Astrocyte (in vitro differentiated cells and primary cell): Measurements from ENCODE around the gene PLD4. TPM values are rescaled to one million over a fixed set of nuclear protein-coding genes. Genes with fewer than 3 reads are reported as not detected.
A peak's percentile ranks its signal among the peaks of the same experiment; 100 is the strongest.

Source experiments
- DNase-seq: peaks from one replicate; pipeline ENCODE4 v3.0.0-alpha.2; 2010; ENCODE audit warnings: low read depth
- FAIRE-seq: peaks from 2 replicates; lab custom pipeline; 2011; peaks lifted over from hg19 to GRCh38; lab: Jason Lieb, UNC
- H2AFZ ChIP-seq: 2 replicates; pipeline ENCODE4 v1.6.0; 2012; ENCODE audit warnings: low read depth, low read length, inconsistent platforms
- H3K27ac ChIP-seq: 2 replicates; pipeline ENCODE4 v1.5.1; 2011; ENCODE audit warnings: low read depth, low read length, inconsistent platforms
- H3K27me3 ChIP-seq: 2 replicates; pipeline ENCODE4 v1.6.0; 2011; ENCODE audit warnings: low read length, inconsistent platforms; ENCODE audit not compliant: insufficient read depth
- H3K36me3 ChIP-seq: 2 replicates; pipeline ENCODE4 v1.5.1; 2011; ENCODE audit warnings: low read length, inconsistent platforms; ENCODE audit not compliant: insufficient read depth
- H3K4me1 ChIP-seq: 2 replicates; pipeline ENCODE4 v1.5.1; 2011; ENCODE audit warnings: low read length, inconsistent platforms; ENCODE audit not compliant: insufficient read depth
- H3K4me2 ChIP-seq: 2 replicates; pipeline ENCODE4 v1.6.0; 2012; ENCODE audit warnings: low read length, inconsistent platforms
- H3K4me3 ChIP-seq: 2 replicates; pipeline ENCODE4 v1.5.1; 2011; ENCODE audit warnings: low read depth, mild to moderate bottlenecking, low read length, inconsistent platforms; ENCODE audit not compliant: insufficient read depth
- H3K79me2 ChIP-seq: 2 replicates; pipeline ENCODE4 v1.6.0; 2012; ENCODE audit warnings: mild to moderate bottlenecking, low read length, inconsistent platforms; ENCODE audit not compliant: insufficient read depth
- H3K9ac ChIP-seq: 2 replicates; pipeline ENCODE4 v1.6.0; 2012; ENCODE audit warnings: mild to moderate bottlenecking, low read length, inconsistent platforms
- H3K9me3 ChIP-seq: 2 replicates; pipeline ENCODE4 v1.5.1; 2012; ENCODE audit warnings: low read depth, mild to moderate bottlenecking, low read length, inconsistent platforms; ENCODE audit not compliant: insufficient read depth
- H4K20me1 ChIP-seq: 2 replicates; pipeline ENCODE4 v1.6.0; 2012; ENCODE audit warnings: low read length, inconsistent platforms; ENCODE audit not compliant: insufficient read depth
- H3K27ac Mint-ChIP-seq: one replicate; pipeline ENCODE4 v1.8.0; 2021; ENCODE audit warnings: mild to moderate bottlenecking, mixed read lengths; ENCODE audit not compliant: unreplicated experiment
- H3K27me3 Mint-ChIP-seq: one replicate; pipeline ENCODE4 v1.8.0; 2021; ENCODE audit warnings: low read depth, mixed read lengths; ENCODE audit not compliant: unreplicated experiment
- H3K36me3 Mint-ChIP-seq: one replicate; pipeline ENCODE4 v1.8.0; 2021; ENCODE audit warnings: low read depth, mixed read lengths; ENCODE audit not compliant: unreplicated experiment
- H3K4me1 Mint-ChIP-seq: one replicate; pipeline ENCODE4 v1.8.0; 2021; ENCODE audit warnings: low read depth, mixed read lengths; ENCODE audit not compliant: unreplicated experiment
- H3K4me3 Mint-ChIP-seq: one replicate; pipeline ENCODE4 v1.8.0; 2021; ENCODE audit warnings: mild to moderate bottlenecking, moderate library complexity, mixed read lengths; ENCODE audit not compliant: unreplicated experiment
- H3K9me3 Mint-ChIP-seq: one replicate; pipeline ENCODE4 v1.8.0; 2021; ENCODE audit warnings: mild to moderate bottlenecking, mixed read lengths; ENCODE audit not compliant: unreplicated experiment
- EZH2 ChIP-seq: IDR thresholded peaks from 2 replicates; pipeline ENCODE4 v1.6.1; 2012; ENCODE audit warnings: mild to moderate bottlenecking, low read length, inconsistent platforms; ENCODE audit not compliant: insufficient read depth
- total RNA-seq: library from RNA; stranded (reverse); gene quantifications from 2 replicates; pipeline ENCODE4 v1.2.1, GENCODE V29; 2021
- TF ChIP-seq, protein P1 (sequence below): IDR thresholded peaks from 2 replicates; pipeline ENCODE4 v1.5.1; 2011; ENCODE audit warnings: low read depth, mild to moderate bottlenecking, inconsistent platforms, low read length, moderate library complexity; ENCODE audit not compliant: insufficient read depth

Gene PLD4
- total RNA-seq, 1 donor from 2014 or later: 0.14 TPM

DNA sequence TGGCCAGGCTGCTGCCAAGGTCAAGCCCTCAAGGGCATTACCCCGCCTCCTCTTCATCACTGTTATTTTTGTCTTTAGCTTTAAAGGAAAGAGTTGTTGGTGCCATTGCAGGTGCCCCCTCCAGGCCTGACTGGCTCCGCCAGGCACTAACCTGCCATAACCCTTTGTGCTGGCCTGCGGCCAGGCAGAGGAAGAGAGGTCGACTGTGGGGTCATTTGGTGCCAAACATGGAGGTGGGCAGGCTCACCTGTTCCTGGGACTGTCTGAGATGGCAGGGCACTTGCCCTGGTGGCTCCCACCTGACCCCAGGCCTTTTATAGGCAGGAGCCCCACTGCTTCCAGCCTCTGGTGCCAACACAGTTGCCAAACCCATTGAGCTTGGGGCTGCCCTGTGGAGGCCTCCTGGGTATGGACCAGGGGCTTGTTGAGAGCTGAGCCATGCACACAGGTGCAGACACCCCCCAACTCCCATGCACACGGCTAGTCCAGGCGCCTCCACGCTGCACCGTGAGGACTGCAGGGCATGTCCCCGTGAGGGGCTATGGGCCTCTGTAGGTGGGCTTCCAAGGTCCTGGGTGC is 29.4 kb upstream of the PLD4 start:
- H4K20me1 ChIP-seq: peaks cover 9% of the 10 kb centered on the region
- peaks cover 4% of the 10 kb centered on the region for H3K27me3 Mint-ChIP-seq
- TF ChIP-seq EZH2: no peak
- TF ChIP-seq, protein P1, sequence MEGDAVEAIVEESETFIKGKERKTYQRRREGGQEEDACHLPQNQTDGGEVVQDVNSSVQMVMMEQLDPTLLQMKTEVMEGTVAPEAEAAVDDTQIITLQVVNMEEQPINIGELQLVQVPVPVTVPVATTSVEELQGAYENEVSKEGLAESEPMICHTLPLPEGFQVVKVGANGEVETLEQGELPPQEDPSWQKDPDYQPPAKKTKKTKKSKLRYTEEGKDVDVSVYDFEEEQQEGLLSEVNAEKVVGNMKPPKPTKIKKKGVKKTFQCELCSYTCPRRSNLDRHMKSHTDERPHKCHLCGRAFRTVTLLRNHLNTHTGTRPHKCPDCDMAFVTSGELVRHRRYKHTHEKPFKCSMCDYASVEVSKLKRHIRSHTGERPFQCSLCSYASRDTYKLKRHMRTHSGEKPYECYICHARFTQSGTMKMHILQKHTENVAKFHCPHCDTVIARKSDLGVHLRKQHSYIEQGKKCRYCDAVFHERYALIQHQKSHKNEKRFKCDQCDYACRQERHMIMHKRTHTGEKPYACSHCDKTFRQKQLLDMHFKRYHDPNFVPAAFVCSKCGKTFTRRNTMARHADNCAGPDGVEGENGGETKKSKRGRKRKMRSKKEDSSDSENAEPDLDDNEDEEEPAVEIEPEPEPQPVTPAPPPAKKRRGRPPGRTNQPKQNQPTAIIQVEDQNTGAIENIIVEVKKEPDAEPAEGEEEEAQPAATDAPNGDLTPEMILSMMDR: no peak
- no peak overlapping the region for H3K9ac ChIP-seq
- H3K4me1 Mint-ChIP-seq: no peaks in the 10 kb centered on the region
- H3K27ac ChIP-seq: no peak overlapping the region
- H3K4me2 ChIP-seq: no peak overlapping the region
- no peaks in the 10 kb centered on the region for H3K79me2 ChIP-seq
- H3K27me3 ChIP-seq: no peaks in the 10 kb centered on the region
- H3K27ac Mint-ChIP-seq: no peak overlapping the region
- DNase-seq (no peak), FAIRE-seq (no peak)
- H2AFZ ChIP-seq: no peak overlapping the region
- H3K4me3 ChIP-seq: no peak overlapping the region
- no peaks in the 10 kb centered on the region for H3K4me1 ChIP-seq
- no peaks in the 10 kb centered on the region for H3K36me3 ChIP-seq
- peaks cover 5% of the 10 kb centered on the region for H3K36me3 Mint-ChIP-seq
- no peaks in the 10 kb centered on the region for H3K9me3 ChIP-seq
- H3K9me3 Mint-ChIP-seq: no peaks in the 10 kb centered on the region
- H3K4me3 Mint-ChIP-seq: no peak overlapping the region

DNA sequence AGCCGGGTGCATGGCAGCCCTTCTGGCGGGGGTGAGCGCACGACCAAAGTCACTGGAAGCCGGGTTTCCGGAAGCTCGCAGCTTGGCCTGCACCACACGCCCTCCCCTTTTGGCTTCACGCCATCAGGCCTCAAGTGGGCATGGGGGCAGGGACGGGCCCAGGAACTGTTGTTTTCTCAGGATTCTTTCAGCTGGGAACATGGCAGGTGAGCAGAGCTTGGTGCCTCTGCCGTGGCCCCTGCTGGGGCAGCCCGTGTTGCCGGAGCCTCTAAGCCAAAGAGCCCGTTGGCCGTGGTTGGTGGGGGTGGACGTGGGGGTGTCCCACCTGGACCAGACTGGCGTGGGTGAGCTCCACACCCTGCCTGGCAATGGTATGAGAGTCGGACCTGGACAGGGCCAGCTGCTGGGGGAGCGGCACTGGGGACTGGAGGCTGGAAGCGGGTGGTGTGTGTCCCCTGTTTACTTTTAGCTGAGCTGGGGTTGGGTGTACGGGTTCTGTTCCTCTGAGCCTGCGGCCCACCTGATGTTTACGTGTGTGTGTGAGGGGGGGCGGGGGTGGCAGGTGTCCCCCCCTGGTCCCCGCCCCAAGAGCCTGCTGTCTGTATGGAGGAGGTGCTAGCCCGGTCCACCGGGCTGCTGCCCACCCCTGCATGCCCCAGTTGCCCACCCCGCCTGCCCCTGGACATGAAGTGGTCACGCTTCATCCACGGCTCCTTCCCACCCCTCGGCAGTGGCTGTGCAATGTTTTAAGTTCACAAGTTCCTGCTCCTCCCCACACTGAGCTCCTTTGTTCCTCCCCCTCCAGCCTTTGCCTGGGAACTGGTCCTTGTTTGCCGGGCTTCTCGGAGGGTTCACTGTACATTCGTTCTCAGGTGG is 28.7 kb upstream of the PLD4 start:
- H3K4me1 Mint-ChIP-seq: no peaks in the 10 kb centered on the region
- no peaks in the 10 kb centered on the region for H3K9me3 Mint-ChIP-seq
- no peak overlapping the region for H3K9ac ChIP-seq
- H3K27ac Mint-ChIP-seq: no peak overlapping the region
- H3K4me1 ChIP-seq: no peaks in the 10 kb centered on the region
- H3K4me3 ChIP-seq: no peak overlapping the region
- H3K36me3 ChIP-seq: no peaks in the 10 kb centered on the region
- DNase-seq: no peak
- FAIRE-seq: no peak
- H3K4me2 ChIP-seq: no peak overlapping the region
- H3K27ac ChIP-seq: no peak overlapping the region
- H3K27me3 ChIP-seq: no peaks in the 10 kb centered on the region
- no peaks in the 10 kb centered on the region for H3K79me2 ChIP-seq
- peaks cover 5% of the 10 kb centered on the region for H3K36me3 Mint-ChIP-seq
- peaks cover 9% of the 10 kb centered on the region for H4K20me1 ChIP-seq
- peak overlapping the region; percentile 10 for H3K4me3 Mint-ChIP-seq
- H2AFZ ChIP-seq: no peak overlapping the region
- H3K9me3 ChIP-seq: no peaks in the 10 kb centered on the region
- no peak for TF ChIP-seq EZH2
- TF ChIP-seq, protein P1: no peak
- H3K27me3 Mint-ChIP-seq: peaks cover 7% of the 10 kb centered on the region
